Loucy (cell line): ENCODE data around the gene PARVB.

Experiments used
- H2AFZ ChIP-seq: fragments of 200-600 bp; sonication (generic); 2 replicates; pipeline ENCODE4 v1.6.0; 2016; ENCODE audit warnings: antibody characterized with exemption, mild to moderate bottlenecking, low read length, moderate library complexity
- H3F3A ChIP-seq: fragments of 200-600 bp; 2 replicates; pipeline ENCODE4 v1.6.0; 2016; ENCODE audit warnings: antibody characterized with exemption, low read depth, mild to moderate bottlenecking
- H3K27me3 ChIP-seq: fragments of 200-600 bp; sonication (generic); 2 replicates; pipeline ENCODE4 v1.6.1; 2014; ENCODE audit warnings: low read length, mild to moderate bottlenecking; ENCODE audit not compliant: insufficient read depth, poor library complexity, severe bottlenecking
- H3K36me3 ChIP-seq: fragments of 200-600 bp; sonication (generic); 2 replicates; pipeline ENCODE4 v1.6.1; 2016; ENCODE audit warnings: low read length; ENCODE audit not compliant: insufficient read depth
- H3K4me1 ChIP-seq: fragments of 200-600 bp; sonication (generic); 2 replicates; pipeline ENCODE4 v1.5.1; 2014; ENCODE audit warnings: low read length, mild to moderate bottlenecking; ENCODE audit not compliant: insufficient read depth, poor library complexity, severe bottlenecking
- H3K4me2 ChIP-seq: fragments of 200-600 bp; sonication (generic); 2 replicates; pipeline ENCODE4 v1.6.0; 2014; ENCODE audit warnings: antibody characterized with exemption, low read length, low read depth, mild to moderate bottlenecking; ENCODE audit not compliant: poor library complexity, severe bottlenecking
- H3K4me3 ChIP-seq: fragments of 200-600 bp; sonication (generic); 2 replicates; pipeline ENCODE4 v1.5.1; 2014; ENCODE audit warnings: low read length, mild to moderate bottlenecking, mixed read lengths; ENCODE audit not compliant: poor library complexity, severe bottlenecking
- H3K79me2 ChIP-seq: fragments of 200-600 bp; sonication (generic); 2 replicates; pipeline ENCODE4 v1.6.1; 2014; ENCODE audit warnings: low read length; ENCODE audit not compliant: insufficient read depth
- H3K9ac ChIP-seq: fragments of 200-600 bp; sonication (generic); 2 replicates; pipeline ENCODE4 v1.6.0; 2014; ENCODE audit warnings: mild to moderate bottlenecking, low read depth, low read length, moderate library complexity; ENCODE audit not compliant: poor library complexity, severe bottlenecking
- H3K9me2 ChIP-seq: fragments of 200-600 bp; sonication (generic); replicated peaks from 2 replicates; pipeline ENCODE4 v1.6.1; 2016; ENCODE audit warnings: low read depth, low read length, mixed read lengths
- H3K9me3 ChIP-seq: fragments of 200-600 bp; sonication (generic); 2 replicates; pipeline ENCODE4 v1.6.1; 2014; ENCODE audit warnings: mild to moderate bottlenecking, antibody characterized with exemption, low read length, low read depth; ENCODE audit not compliant: insufficient read depth
- H4K20me1 ChIP-seq: fragments of 200-600 bp; sonication (generic); 2 replicates; pipeline ENCODE4 v1.6.0; 2014; ENCODE audit warnings: antibody characterized with exemption, low read length, mild to moderate bottlenecking; ENCODE audit not compliant: insufficient read depth, poor library complexity, severe bottlenecking
- EZH2phosphoT487 ChIP-seq: fragments of 200-600 bp; IDR thresholded peaks from 2 replicates; pipeline ENCODE4 v1.6.1; 2018; ENCODE audit warnings: antibody characterized with exemption, mild to moderate bottlenecking, moderate library complexity, borderline replicate concordance
- TF ChIP-seq, protein P1 (sequence below): fragments of 200-600 bp; sonication (generic); conservative IDR thresholded peaks from 2 replicates; pipeline ENCODE4 v1.5.1; 2014; ENCODE audit warnings: mild to moderate bottlenecking, antibody characterized with exemption, low read length

PARVB gene

DNA sequence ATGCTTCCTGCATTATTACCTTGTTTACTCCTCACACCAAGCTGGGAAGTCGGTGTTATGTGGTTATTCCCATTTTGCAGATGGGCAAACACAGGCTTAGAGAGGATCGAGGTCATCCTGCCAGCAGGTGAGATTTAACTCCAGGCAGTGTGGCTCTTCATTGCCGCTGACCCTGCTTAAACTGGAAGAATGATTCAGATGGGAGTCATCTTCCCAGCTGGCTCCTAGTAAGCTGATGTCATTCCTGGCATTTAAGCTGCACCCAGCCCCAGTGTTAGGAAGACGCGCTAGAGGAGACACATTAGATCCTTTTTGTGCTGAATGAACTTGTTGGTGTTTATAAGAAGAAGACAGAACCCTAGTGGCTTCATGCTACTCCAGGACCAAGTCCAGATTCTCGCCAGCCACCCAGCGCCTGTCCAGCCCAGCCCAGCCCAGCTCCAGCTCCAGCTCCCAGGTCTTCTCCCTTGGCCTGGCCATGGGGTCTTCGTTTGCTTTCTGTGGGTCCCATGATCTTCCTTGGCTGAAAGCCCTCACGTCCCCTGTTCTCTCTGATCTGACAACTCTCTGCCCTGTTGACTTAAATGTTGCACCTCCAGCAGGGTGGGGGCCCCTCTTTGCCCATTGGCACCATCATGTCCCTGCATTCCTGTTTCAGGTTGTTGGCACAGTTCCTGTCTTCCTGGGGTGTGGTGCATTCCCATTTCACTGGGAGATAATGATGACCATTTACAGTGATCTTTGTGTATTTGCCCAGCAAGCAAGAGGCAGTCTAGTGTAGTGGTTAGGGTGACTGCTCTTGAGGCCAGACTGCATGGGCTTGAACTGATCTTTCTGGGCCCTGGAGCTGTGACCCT is 13.6 kb downstream of the PARVB start:
- Histone ChIP-seq H3K79me2 (peaks cover 3% of the 10 kb centered on the region; the same call in 1 of the 2 replicates), H3K9ac (no peak overlapping the region), H3K4me2 (no peak overlapping the region)

DNA sequence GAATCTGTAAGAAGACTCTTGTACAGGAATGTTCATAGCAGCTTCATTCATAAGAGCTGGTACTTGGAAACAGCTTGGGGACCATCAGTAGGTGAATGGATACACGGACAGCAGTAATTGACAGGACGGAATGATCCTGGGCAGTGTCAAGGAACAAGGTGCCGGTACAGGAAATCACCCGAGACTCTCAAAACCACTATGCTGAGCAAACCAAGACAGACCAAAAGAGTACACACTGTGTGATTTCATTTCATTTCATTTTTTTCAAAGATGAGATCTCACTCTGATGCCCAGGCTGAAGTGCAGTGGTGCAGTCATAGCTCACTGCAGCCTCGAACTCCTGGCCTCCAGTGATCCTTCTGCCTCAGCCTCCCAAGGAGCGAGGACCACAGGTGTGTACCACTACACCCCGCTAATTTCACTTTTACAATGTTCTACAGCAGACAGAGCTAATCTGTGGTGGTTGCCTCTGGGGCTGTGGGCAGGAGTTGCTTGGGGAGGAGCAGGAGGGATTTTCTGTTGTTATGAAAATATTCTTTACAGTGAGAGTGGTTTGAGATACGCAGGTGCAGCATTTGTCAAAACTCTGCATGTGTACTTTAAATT is 15.6 kb downstream of the PARVB start:
- Histone ChIP-seq H3K36me3 (no peaks in the 10 kb centered on the region), H3K79me2 (no peaks in the 10 kb centered on the region), H3K4me3 (no peak overlapping the region), H3F3A (no peaks in the 10 kb centered on the region), H3K9ac (no peak overlapping the region), H4K20me1 (no peaks in the 10 kb centered on the region), H3K27me3 (no peaks in the 10 kb centered on the region), H3K9me2 (no peaks in the 10 kb centered on the region), H3K4me1 (no peaks in the 10 kb centered on the region), H3K4me2 (no peak overlapping the region), H3K9me3 (no peaks in the 10 kb centered on the region), H2AFZ (no peak overlapping the region)
- TF ChIP-seq, protein P1, sequence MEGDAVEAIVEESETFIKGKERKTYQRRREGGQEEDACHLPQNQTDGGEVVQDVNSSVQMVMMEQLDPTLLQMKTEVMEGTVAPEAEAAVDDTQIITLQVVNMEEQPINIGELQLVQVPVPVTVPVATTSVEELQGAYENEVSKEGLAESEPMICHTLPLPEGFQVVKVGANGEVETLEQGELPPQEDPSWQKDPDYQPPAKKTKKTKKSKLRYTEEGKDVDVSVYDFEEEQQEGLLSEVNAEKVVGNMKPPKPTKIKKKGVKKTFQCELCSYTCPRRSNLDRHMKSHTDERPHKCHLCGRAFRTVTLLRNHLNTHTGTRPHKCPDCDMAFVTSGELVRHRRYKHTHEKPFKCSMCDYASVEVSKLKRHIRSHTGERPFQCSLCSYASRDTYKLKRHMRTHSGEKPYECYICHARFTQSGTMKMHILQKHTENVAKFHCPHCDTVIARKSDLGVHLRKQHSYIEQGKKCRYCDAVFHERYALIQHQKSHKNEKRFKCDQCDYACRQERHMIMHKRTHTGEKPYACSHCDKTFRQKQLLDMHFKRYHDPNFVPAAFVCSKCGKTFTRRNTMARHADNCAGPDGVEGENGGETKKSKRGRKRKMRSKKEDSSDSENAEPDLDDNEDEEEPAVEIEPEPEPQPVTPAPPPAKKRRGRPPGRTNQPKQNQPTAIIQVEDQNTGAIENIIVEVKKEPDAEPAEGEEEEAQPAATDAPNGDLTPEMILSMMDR, result no peak
- TF ChIP-seq EZH2phosphoT487, result no peak

More for the DNA sequence above, 13.6 kb downstream of the PARVB start:
- no peaks in the 10 kb centered on the region for H3K9me3 ChIP-seq
- no peaks in the 10 kb centered on the region for H3F3A ChIP-seq
- no peak overlapping the region for H2AFZ ChIP-seq
- H3K9me2 ChIP-seq, result no peaks in the 10 kb centered on the region
- H4K20me1 ChIP-seq, result no peaks in the 10 kb centered on the region
- no peaks in the 10 kb centered on the region for H3K36me3 ChIP-seq
- H3K27me3 ChIP-seq, result no peaks in the 10 kb centered on the region
- no peaks in the 10 kb centered on the region for H3K4me1 ChIP-seq
- no peak for TF ChIP-seq EZH2phosphoT487
- H3K4me3 ChIP-seq, result no peak overlapping the region

DNA sequence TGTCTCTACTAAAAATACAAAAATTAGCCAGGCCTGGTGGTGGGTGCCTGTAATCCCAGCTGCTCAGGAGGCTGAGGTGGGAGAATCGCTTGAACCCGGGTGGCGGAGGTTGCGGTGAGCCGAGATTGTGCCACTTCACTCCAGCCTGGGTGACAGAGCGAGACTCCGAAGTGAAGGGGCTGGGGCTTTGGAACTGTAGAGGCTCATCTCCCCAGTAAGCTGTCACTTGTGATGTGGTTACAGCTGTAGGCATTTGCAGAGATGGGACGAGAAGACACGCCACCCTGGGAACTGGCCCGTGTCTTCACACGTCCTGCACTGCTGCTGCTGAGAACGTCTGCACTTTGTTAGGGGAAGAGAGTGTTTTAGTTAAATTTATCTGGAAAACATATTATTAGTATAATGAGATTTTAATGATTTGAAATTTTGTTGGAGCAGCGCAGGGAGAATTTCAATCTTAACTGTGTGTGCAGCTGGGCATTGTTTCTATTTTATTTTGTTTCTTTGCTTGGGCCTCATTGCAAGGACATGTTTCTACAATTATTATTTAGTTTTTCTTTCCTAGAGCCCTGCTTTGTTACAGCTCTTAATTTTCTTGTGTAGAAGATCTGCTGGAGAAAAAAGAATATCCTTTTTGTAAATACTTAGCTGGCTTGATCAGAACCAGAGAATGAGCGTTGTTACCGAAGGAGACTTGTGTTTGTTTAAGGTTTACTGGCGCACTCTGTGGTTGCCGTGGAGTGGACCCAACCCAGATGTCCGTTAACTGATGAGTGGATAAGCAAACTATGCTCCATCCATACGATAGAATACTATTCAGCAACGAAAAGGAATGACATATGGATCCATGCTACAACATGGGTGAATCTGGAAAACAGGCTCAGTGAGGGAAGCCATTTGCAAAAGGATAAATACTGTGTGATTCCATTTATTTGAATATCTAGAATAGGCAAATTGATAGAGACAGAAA is 18.4 kb downstream of the PARVB start:
- no peaks in the 10 kb centered on the region for H3K4me1 ChIP-seq
- TF ChIP-seq, protein P1, result no peak
- no peak for TF ChIP-seq EZH2phosphoT487
- H3F3A ChIP-seq, result no peaks in the 10 kb centered on the region
- no peak overlapping the region for H3K9ac ChIP-seq
- no peaks in the 10 kb centered on the region for H3K36me3 ChIP-seq
- H3K4me2 ChIP-seq, result no peak overlapping the region
- H3K9me3 ChIP-seq, result no peaks in the 10 kb centered on the region
- no peaks in the 10 kb centered on the region for H3K79me2 ChIP-seq
- no peak overlapping the region for H2AFZ ChIP-seq
- H3K27me3 ChIP-seq, result no peaks in the 10 kb centered on the region
- H3K4me3 ChIP-seq, result no peak overlapping the region
- no peaks in the 10 kb centered on the region for H4K20me1 ChIP-seq
- H3K9me2 ChIP-seq, result no peaks in the 10 kb centered on the region
